Stimulated activated CD4-positive, alpha-beta T cell treated with anti-CD3 and anti-CD28 coated beads, Interleukin-1b, Interleukin-23, amount 100 ng/mL, for 48 hours (primary cell): Measurements from ENCODE around the gene SLC12A6.
"Not testable (repeated sequence)": the region's sequence is repeated elsewhere in the genome, so short reads cannot be mapped to it uniquely, and the experiment has no call there.

Experiments
- DNase-seq: peaks from one replicate; pipeline ENCODE4 v3.0.0-alpha.2; 2020

The SLC12A6 gene

GRCh38 chr15:34248190-34248589 is 89.4 kb downstream of the SLC12A6 start:
- DNase-seq: no peak

- no peak for DNase-seq
These were observed 91.2 kb downstream of the SLC12A6 start for GRCh38 chr15:34246276-34246976.

GRCh38 chr15:34243226-34243625 is 94.4 kb downstream of the SLC12A6 start:
- no peak for DNase-seq

GRCh38 chr15:34242331-34242710 is 95.3 kb downstream of the SLC12A6 start:
- DNase-seq: no peak

- DNase-seq: no peak
These were observed 95.9 kb downstream of the SLC12A6 start for GRCh38 chr15:34241376-34242330.

GRCh38 chr15:34240537-34240936 is 97.0 kb downstream of the SLC12A6 start:
- peak; percentile 25 for DNase-seq

GRCh38 chr15:34239151-34239808 is 98.3 kb downstream of the SLC12A6 start:
- DNase-seq: peak; percentile 53

- DNase-seq: no peak
These were observed 104.0 kb downstream of the SLC12A6 start for GRCh38 chr15:34233614-34234013.

- DNase-seq: no peak
These were observed 113.5 kb downstream of the SLC12A6 start for GRCh38 chr15:34223904-34224596.

GRCh38 chr15:34217587-34218225 is 119.9 kb downstream of the SLC12A6 start:
- DNase-seq: no peak

GRCh38 chr15:34216527-34217270 is 120.9 kb downstream of the SLC12A6 start:
- DNase-seq: no peak

GRCh38 chr15:34214135-34214534 is 123.4 kb downstream of the SLC12A6 start:
- no peak for DNase-seq

- no peak for DNase-seq
These were observed 123.9 kb downstream of the SLC12A6 start for GRCh38 chr15:34213690-34214089.

- peak; percentile 96 for DNase-seq
These were observed 127.9 kb downstream of the SLC12A6 start, which contains the start of gene KATNBL1 for GRCh38 chr15:34209421-34210282. KATNBL1 (minus strand) TSS chr15:34210096; CDS start chr15:34163676, 46,420 bp downstream.

GRCh38 chr15:34206011-34206410 is 131.6 kb downstream of the SLC12A6 start:
- DNase-seq: no peak

GRCh38 chr15:34203936-34204335 is 133.6 kb downstream of the SLC12A6 start:
- no peak for DNase-seq

- no peak for DNase-seq
These were observed 134.3 kb downstream of the SLC12A6 start for GRCh38 chr15:34203305-34203704.

- DNase-seq: not testable (repeated sequence)
These were observed 144.3 kb downstream of the SLC12A6 start for GRCh38 chr15:34193272-34193671.

- DNase-seq: no peak
These were observed 148.9 kb downstream of the SLC12A6 start for GRCh38 chr15:34188711-34189110.

- DNase-seq: no peak
These were observed 151.9 kb downstream of the SLC12A6 start for GRCh38 chr15:34185666-34186065.
